B cell (primary cell): ENCODE data around the gene RCOR3.

Experiments used
- EZH2 ChIP-seq: IDR thresholded peaks from 2 replicates; pipeline ENCODE4 v1.6.1; 2012; ENCODE audit warnings: borderline replicate concordance, low read depth, mild to moderate bottlenecking, moderate library complexity, low read length; ENCODE audit not compliant: insufficient read depth, poor library complexity, severe bottlenecking
- TF ChIP-seq, protein P1 (sequence below): fragments of 200-600 bp; IDR thresholded peaks from one replicate; pipeline ENCODE4 v1.8.0; 2022; ENCODE audit warnings: antibody characterized with exemption, mild to moderate bottlenecking

GRCh38 chr1:211332036-211332616, 73.0 kb downstream of the RCOR3 start:
- TF ChIP-seq, protein P1, sequence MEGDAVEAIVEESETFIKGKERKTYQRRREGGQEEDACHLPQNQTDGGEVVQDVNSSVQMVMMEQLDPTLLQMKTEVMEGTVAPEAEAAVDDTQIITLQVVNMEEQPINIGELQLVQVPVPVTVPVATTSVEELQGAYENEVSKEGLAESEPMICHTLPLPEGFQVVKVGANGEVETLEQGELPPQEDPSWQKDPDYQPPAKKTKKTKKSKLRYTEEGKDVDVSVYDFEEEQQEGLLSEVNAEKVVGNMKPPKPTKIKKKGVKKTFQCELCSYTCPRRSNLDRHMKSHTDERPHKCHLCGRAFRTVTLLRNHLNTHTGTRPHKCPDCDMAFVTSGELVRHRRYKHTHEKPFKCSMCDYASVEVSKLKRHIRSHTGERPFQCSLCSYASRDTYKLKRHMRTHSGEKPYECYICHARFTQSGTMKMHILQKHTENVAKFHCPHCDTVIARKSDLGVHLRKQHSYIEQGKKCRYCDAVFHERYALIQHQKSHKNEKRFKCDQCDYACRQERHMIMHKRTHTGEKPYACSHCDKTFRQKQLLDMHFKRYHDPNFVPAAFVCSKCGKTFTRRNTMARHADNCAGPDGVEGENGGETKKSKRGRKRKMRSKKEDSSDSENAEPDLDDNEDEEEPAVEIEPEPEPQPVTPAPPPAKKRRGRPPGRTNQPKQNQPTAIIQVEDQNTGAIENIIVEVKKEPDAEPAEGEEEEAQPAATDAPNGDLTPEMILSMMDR, result no peak
- no peak for TF ChIP-seq EZH2
